A673 (cell line): ENCODE data around the gene IL1RAPL2. TPM values are rescaled to one million over a fixed set of nuclear protein-coding genes. Genes with fewer than 3 reads are reported as not detected.

Experiments used
- BruUV-seq: library from RNA; stranded (reverse); fragments of 400-500 nt; replicated peaks from 2 replicates; lab custom pipeline; 2021; lab: Mats Ljungman, UMichigan
- CTCF ChIA-PET: fragments of 300-600 bp; sonication (Branson Sonifier 250); formaldehyde crosslinking; loops from one replicate; lab custom pipeline; 2022; ENCODE audit warnings: antibody characterized with exemption; lab: Charles Lee
- POLR2A ChIA-PET: fragments of 300-600 bp; sonication (Branson Sonifier 250); formaldehyde crosslinking; loops from one replicate; lab custom pipeline; 2022; ENCODE audit warnings: antibody characterized with exemption; ENCODE audit not compliant: low non-redundant PET; lab: Charles Lee
- DNase-seq: peaks from one replicate; pipeline ENCODE4 v3.0.0-alpha.2; 2015; ENCODE audit warnings: low spot score
- H3K27ac ChIP-seq: fragments of 200-600 bp; sonication (generic); 2 replicates; pipeline ENCODE4 v1.5.1; 2016; ENCODE audit warnings: mixed run types, low read depth, mild to moderate bottlenecking, mixed read lengths, antibody characterized with exemption, low read length; ENCODE audit not compliant: poor library complexity, severe bottlenecking
- H3K27me3 ChIP-seq: fragments of 200-600 bp; sonication (generic); replicated peaks from 2 replicates; pipeline ENCODE4 v1.6.1; 2017; ENCODE audit warnings: mixed run types, low read depth, mild to moderate bottlenecking, mixed read lengths, antibody characterized with exemption, low read length; ENCODE audit not compliant: insufficient read depth, poor library complexity
- H3K36me3 ChIP-seq: fragments of 200-600 bp; sonication (generic); 2 replicates; pipeline ENCODE4 v1.6.1; 2016; ENCODE audit warnings: mixed run types, mild to moderate bottlenecking, mixed read lengths, antibody characterized with exemption, low read length; ENCODE audit not compliant: insufficient read depth, poor library complexity, severe bottlenecking
- H3K4me1 ChIP-seq: fragments of 200-600 bp; sonication (generic); 2 replicates; pipeline ENCODE4 v1.6.1; 2017; ENCODE audit warnings: mixed run types, mild to moderate bottlenecking, mixed read lengths, antibody characterized with exemption, low read length; ENCODE audit not compliant: insufficient read depth, poor library complexity, severe bottlenecking
- H3K4me3 ChIP-seq: fragments of 200-600 bp; sonication (generic); 2 replicates; pipeline ENCODE4 v1.5.1; 2016; ENCODE audit warnings: low read depth, mixed run types, mild to moderate bottlenecking, mixed read lengths, low read length; ENCODE audit not compliant: poor library complexity, severe bottlenecking
- H3K9me3 ChIP-seq: fragments of 200-600 bp; sonication (generic); 2 replicates; pipeline ENCODE4 v1.6.1; 2016; ENCODE audit warnings: mixed run types, low read depth, mild to moderate bottlenecking, mixed read lengths, antibody characterized with exemption, low read length; ENCODE audit not compliant: poor library complexity, severe bottlenecking
- CTCF ChIP-seq: fragments of 300-800, 200-600 bp; sonication (generic); conservative IDR thresholded peaks from 2 replicates; pipeline ENCODE4 v1.5.1; 2017; ENCODE audit warnings: low read depth, mild to moderate bottlenecking, antibody characterized with exemption, low read length, moderate library complexity, mixed read lengths
- EZH2 ChIP-seq: fragments of 200-600 bp; sonication (generic); IDR thresholded peaks from 2 replicates; pipeline ENCODE4 v1.6.1; 2017; ENCODE audit warnings: borderline replicate concordance, low read depth, mild to moderate bottlenecking, mixed read lengths, antibody characterized with exemption, low read length; ENCODE audit not compliant: poor library complexity, severe bottlenecking
- intact Hi-C: fragments of 100-400 bp; cut with micrococcal nuclease; formaldehyde crosslinking; loops from one replicate; pipeline ENCODE4 v1.10.0; 2022; ENCODE audit not compliant: unreplicated experiment
- total RNA-seq: library from RNA; stranded (reverse); gene quantifications from 2 replicates; pipeline ENCODE4 v1.2.3, GENCODE V29; 2021

The IL1RAPL2 gene
- total RNA-seq, 1 experiment from 2014 or later, result not detected

- intact Hi-C loops, result no loop called here
- DNase-seq, result no peak
- no peaks in the 10 kb centered on the region for H3K4me1 ChIP-seq
- H3K9me3 ChIP-seq, result no peaks in the 10 kb centered on the region
- POLR2A ChIA-PET, result no interaction called here
- H3K27ac ChIP-seq, result no peak overlapping the region
- CTCF ChIA-PET, result no interaction called here
- BruUV-seq, result no TSS peak
- peaks cover 5% of the 10 kb centered on the region for H3K27me3 ChIP-seq
- H3K4me3 ChIP-seq, result no peak overlapping the region
- TF ChIP-seq EZH2 (no peak), CTCF (no peak)
- H3K36me3 ChIP-seq, result no peaks in the 10 kb centered on the region
Observed at GRCh38 chrX:105759598-105759997, 1193.6 kb downstream of the IL1RAPL2 start.

GRCh38 chrX:105765691-105766090, 1199.7 kb downstream of the IL1RAPL2 start:
- no TSS peak for BruUV-seq
- CTCF ChIA-PET, result no interaction called here
- Histone ChIP-seq H3K27me3 (peaks cover 8% of the 10 kb centered on the region), H3K9me3 (no peaks in the 10 kb centered on the region), H3K36me3 (no peaks in the 10 kb centered on the region), H3K4me3 (no peak overlapping the region), H3K27ac (no peak overlapping the region), H3K4me1 (no peaks in the 10 kb centered on the region)
- no peak for DNase-seq
- TF ChIP-seq CTCF (no peak), EZH2 (no peak)
- POLR2A ChIA-PET, result no interaction called here
- intact Hi-C loops, result no loop called here

- no peak overlapping the region for H3K27ac ChIP-seq
- TF ChIP-seq CTCF, result no peak
- TF ChIP-seq EZH2, result no peak
- BruUV-seq, result no TSS peak
- DNase-seq, result no peak
- CTCF ChIA-PET, result no interaction called here
- intact Hi-C loops, result no loop called here
- no peaks in the 10 kb centered on the region for H3K36me3 ChIP-seq
- no peaks in the 10 kb centered on the region for H3K4me1 ChIP-seq
- H3K4me3 ChIP-seq, result no peak overlapping the region
- H3K27me3 ChIP-seq, result peaks cover 4% of the 10 kb centered on the region
- POLR2A ChIA-PET, result no interaction called here
- no peaks in the 10 kb centered on the region for H3K9me3 ChIP-seq
Observed at GRCh38 chrX:105773801-105774200, 1207.8 kb downstream of the IL1RAPL2 start.
